NT2/D1 (cell line): ENCODE measurements around the gene SLC23A3.

Experiments used
- SUZ12 ChIP-seq: IDR thresholded peaks from 2 replicates; pipeline ENCODE4 v1.6.1; 2011; ENCODE audit not compliant: insufficient read length, insufficient read depth; ENCODE audit errors: extremely low read depth
- YY1 ChIP-seq: IDR thresholded peaks from 2 replicates; pipeline ENCODE4 v1.6.1; 2011; ENCODE audit not compliant: insufficient read length, insufficient read depth
- ZNF274 ChIP-seq: IDR thresholded peaks from 2 replicates; pipeline ENCODE4 v1.6.1; 2011; ENCODE audit warnings: mild to moderate bottlenecking, low read depth, low read length

GRCh38 chr2:219179601-219180465, 10.0 kb upstream of the SLC23A3 start:
- TF ChIP-seq ZNF274 (no peak), YY1 (no peak), SUZ12 (no peak)
